Tibial artery (tissue), 4 donors: ENCODE measurements around the gene NUAK1.

Experiments used
- DNase-seq, 2 donors: peaks; one replicate each; pipeline ENCODE4 v3.0.0-alpha.2; 2019
- H3K27ac ChIP-seq, 2 donors: fragments of 200-600 bp; sonication (generic) in 1 of 2; 1 replicate in 1 of 2; 2 replicates in 1 of 2; pipeline ENCODE4 v1.5.1; 2018 to 2019; ENCODE audit warnings: mild to moderate bottlenecking in 1 of 2
- H3K27me3 ChIP-seq, 2 donors: fragments of 200-600 bp; sonication (generic) in 1 of 2; one replicate each; pipeline versions ENCODE4 v1.5.1 to v1.6.0; 2016 to 2019
- H3K36me3 ChIP-seq, 3 donors: fragments of 200-600 bp; sonication (generic) in 2 of 3; one replicate each; pipeline ENCODE4 v1.5.1; 2016 to 2019; ENCODE audit warnings: mild to moderate bottlenecking in 2 of 3
- H3K4me1 ChIP-seq, 4 donors: fragments of 200-600 bp; sonication (generic) in 2 of 4; 1 replicate in 3 of 4; 2 replicates in 1 of 4; pipeline ENCODE4 v1.5.1; 2016 to 2019
- H3K4me3 ChIP-seq, 2 donors: fragments of 200-600 bp; sonication (generic) in 1 of 2; 1 replicate in 1 of 2; 2 replicates in 1 of 2; pipeline ENCODE4 v1.5.1; 2018 to 2019; ENCODE audit warnings: mild to moderate bottlenecking in 2 of 2
- H3K9me3 ChIP-seq, 3 donors: fragments of 200-600 bp; sonication (generic) in 1 of 3; one replicate each; pipeline ENCODE4 v1.5.1; 2016 to 2019
- intact Hi-C: fragments of 100-400 bp; cut with DNase I; formaldehyde crosslinking; loops from one replicate; pipeline ENCODE4 v1.15.0; 2023; ENCODE audit warnings: low total_unique reads
- TF ChIP-seq, protein P1 (sequence below), 2 experiments: fragments of 200-600 bp in 1 of 2; fragments of 450-650 bp in 1 of 2; IDR thresholded peaks; one replicate each; pipeline ENCODE4 v1.5.1; 2017 to 2019; ENCODE audit warnings: antibody characterized with exemption in 2 of 2, mild to moderate bottlenecking in 1 of 2, moderate library complexity in 1 of 2

Gene NUAK1

GRCh38 chr12:106181401-106182114, 42.8 kb upstream of the NUAK1 start:
- Histone ChIP-seq H3K27me3 (no peaks in the 10 kb centered on the region), H3K36me3 (no peaks in the 10 kb centered on the region), H3K4me1 (peaks cover 0 to 10% (median 2%) of the 10 kb centered on the region in 4 donors), H3K9me3 (no peaks in the 10 kb centered on the region), H3K4me3 (no peak overlapping the region), H3K27ac (no peak overlapping the region)
- DNase-seq: no peak
- intact Hi-C loops: no loop called here
- TF ChIP-seq, protein P1, sequence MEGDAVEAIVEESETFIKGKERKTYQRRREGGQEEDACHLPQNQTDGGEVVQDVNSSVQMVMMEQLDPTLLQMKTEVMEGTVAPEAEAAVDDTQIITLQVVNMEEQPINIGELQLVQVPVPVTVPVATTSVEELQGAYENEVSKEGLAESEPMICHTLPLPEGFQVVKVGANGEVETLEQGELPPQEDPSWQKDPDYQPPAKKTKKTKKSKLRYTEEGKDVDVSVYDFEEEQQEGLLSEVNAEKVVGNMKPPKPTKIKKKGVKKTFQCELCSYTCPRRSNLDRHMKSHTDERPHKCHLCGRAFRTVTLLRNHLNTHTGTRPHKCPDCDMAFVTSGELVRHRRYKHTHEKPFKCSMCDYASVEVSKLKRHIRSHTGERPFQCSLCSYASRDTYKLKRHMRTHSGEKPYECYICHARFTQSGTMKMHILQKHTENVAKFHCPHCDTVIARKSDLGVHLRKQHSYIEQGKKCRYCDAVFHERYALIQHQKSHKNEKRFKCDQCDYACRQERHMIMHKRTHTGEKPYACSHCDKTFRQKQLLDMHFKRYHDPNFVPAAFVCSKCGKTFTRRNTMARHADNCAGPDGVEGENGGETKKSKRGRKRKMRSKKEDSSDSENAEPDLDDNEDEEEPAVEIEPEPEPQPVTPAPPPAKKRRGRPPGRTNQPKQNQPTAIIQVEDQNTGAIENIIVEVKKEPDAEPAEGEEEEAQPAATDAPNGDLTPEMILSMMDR (IDR thresholded peaks at IDR 0.05): no peak

DNA sequence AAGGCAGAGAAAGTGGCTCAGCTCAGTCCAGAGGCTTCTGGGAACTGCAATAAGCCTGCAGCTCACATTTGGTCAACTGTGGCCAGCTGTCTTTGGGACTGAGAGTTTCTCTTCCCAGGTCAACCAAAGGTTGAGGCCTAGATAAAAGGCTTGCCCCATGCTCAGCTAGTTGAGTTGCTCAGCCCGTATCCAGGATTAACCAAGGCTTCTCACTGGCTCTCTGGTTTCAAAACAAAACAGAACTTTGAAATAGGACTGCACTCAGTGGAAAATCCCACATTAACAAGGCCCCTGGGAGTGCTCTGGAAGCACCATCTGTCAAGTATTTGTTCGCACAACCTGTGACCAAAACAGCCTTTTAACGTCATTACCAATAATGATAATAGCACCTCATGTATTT, 40.3 kb upstream of the NUAK1 start:
- Histone ChIP-seq H3K4me3 (no peak overlapping the region), H3K9me3 (no peaks in the 10 kb centered on the region), H3K36me3 (no peaks in the 10 kb centered on the region), H3K27me3 (no peaks in the 10 kb centered on the region), H3K4me1 (peaks cover 0 to 10% (median 2%) of the 10 kb centered on the region in 4 donors), H3K27ac (peak overlapping the region; percentile 20 to 32)
- TF ChIP-seq, protein P1 (IDR thresholded peaks at IDR 0.05): no peak
- intact Hi-C loops: no loop called here
- peak in 1 of 2 donors; percentile 29 for DNase-seq

GRCh38 chr12:106178562-106178961, 39.8 kb upstream of the NUAK1 start:
- no peak for DNase-seq
- peaks cover 0 to 10% (median 2%) of the 10 kb centered on the region in 4 donors for H3K4me1 ChIP-seq
- no peaks in the 10 kb centered on the region for H3K9me3 ChIP-seq
- no peak overlapping the region for H3K4me3 ChIP-seq
- TF ChIP-seq, protein P1 (IDR thresholded peaks at IDR 0.05): no peak
- intact Hi-C loops: no loop called here
- peak overlapping the region in 1 of 2 donors; percentile 20 for H3K27ac ChIP-seq
- no peaks in the 10 kb centered on the region for H3K27me3 ChIP-seq
- no peaks in the 10 kb centered on the region for H3K36me3 ChIP-seq

- Histone ChIP-seq H3K27ac (no peak overlapping the region), H3K27me3 (no peaks in the 10 kb centered on the region), H3K36me3 (no peaks in the 10 kb centered on the region), H3K4me3 (no peak overlapping the region), H3K4me1 (peaks cover 0 to 10% (median 2%) of the 10 kb centered on the region in 4 donors), H3K9me3 (no peaks in the 10 kb centered on the region)
- intact Hi-C loops: no loop called here
- TF ChIP-seq, protein P1 (IDR thresholded peaks at IDR 0.05): no peak
- no peak for DNase-seq
Measured at GRCh38 chr12:106176560-106176959, 37.8 kb upstream of the NUAK1 start.

GRCh38 chr12:106174876-106175275, 36.1 kb upstream of the NUAK1 start:
- DNase-seq: no peak
- H3K9me3 ChIP-seq: no peaks in the 10 kb centered on the region
- H3K4me1 ChIP-seq: peaks cover 0 to 10% (median 2%) of the 10 kb centered on the region in 4 donors
- intact Hi-C loops: no loop called here
- no peak overlapping the region for H3K27ac ChIP-seq
- H3K36me3 ChIP-seq: no peaks in the 10 kb centered on the region
- H3K4me3 ChIP-seq: no peak overlapping the region
- TF ChIP-seq, protein P1 (IDR thresholded peaks at IDR 0.05): no peak
- H3K27me3 ChIP-seq: no peaks in the 10 kb centered on the region
